Nephron progenitor cell (in vitro differentiated cells): ENCODE results near the gene ATP2B2.

Experiments
- DNase-seq: peaks from one replicate; pipeline ENCODE4 v3.0.0; 2021
- H3K27ac Mint-ChIP-seq: 2 replicates; pipeline ENCODE4 v1.8.0; 2021; ENCODE audit warnings: mild to moderate bottlenecking, moderate library complexity, mixed read lengths
- H3K27me3 Mint-ChIP-seq: 2 replicates; pipeline ENCODE4 v1.8.0; 2021; ENCODE audit warnings: mild to moderate bottlenecking, low read depth, mixed read lengths; ENCODE audit not compliant: poor library complexity
- H3K36me3 Mint-ChIP-seq: 2 replicates; pipeline ENCODE4 v1.8.0; 2021; ENCODE audit warnings: low read depth, mixed read lengths
- H3K4me1 Mint-ChIP-seq: 2 replicates; pipeline ENCODE4 v1.8.0; 2021; ENCODE audit warnings: mixed read lengths
- H3K4me3 Mint-ChIP-seq: 2 replicates; pipeline ENCODE4 v1.8.0; 2021; ENCODE audit warnings: mild to moderate bottlenecking, moderate library complexity, mixed read lengths
- H3K9me3 Mint-ChIP-seq: 2 replicates; pipeline ENCODE4 v1.8.0; 2021; ENCODE audit warnings: mild to moderate bottlenecking, moderate library complexity, mixed read lengths
- TF ChIP-seq, protein P1 (sequence below): fragments of 200-600 bp; sonication (generic); IDR thresholded peaks from 2 replicates; pipeline ENCODE4 v1.5.0; 2021; ENCODE audit warnings: antibody characterized with exemption

The ATP2B2 gene

DNA sequence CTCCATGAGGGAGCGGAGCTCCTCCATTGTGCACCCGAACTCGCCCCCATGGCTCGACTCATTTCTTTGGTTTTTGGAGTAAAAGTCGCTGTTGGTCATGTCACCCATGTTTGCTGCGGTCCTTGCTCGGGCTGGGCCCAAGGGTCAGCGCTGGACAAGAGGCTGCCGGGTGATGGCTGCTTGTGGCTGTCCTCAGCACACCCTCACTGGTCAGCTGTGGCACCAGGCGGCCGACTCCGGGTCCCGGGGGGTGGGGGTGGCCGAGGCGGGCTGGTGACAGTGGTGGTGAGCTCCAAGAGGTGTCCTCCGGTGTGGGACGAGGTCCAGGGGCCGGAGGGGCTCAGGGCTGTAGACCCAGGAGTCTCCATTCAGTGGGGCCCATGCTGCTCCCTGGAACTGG lies 56.0 kb downstream of the ATP2B2 start:
- DNase-seq: no peak
- no peaks in the 10 kb centered on the region for H3K9me3 Mint-ChIP-seq
- no peaks in the 10 kb centered on the region for H3K36me3 Mint-ChIP-seq
- H3K27me3 Mint-ChIP-seq: peaks cover 67% of the 10 kb centered on the region
- H3K4me3 Mint-ChIP-seq: no peak overlapping the region
- TF ChIP-seq, protein P1, sequence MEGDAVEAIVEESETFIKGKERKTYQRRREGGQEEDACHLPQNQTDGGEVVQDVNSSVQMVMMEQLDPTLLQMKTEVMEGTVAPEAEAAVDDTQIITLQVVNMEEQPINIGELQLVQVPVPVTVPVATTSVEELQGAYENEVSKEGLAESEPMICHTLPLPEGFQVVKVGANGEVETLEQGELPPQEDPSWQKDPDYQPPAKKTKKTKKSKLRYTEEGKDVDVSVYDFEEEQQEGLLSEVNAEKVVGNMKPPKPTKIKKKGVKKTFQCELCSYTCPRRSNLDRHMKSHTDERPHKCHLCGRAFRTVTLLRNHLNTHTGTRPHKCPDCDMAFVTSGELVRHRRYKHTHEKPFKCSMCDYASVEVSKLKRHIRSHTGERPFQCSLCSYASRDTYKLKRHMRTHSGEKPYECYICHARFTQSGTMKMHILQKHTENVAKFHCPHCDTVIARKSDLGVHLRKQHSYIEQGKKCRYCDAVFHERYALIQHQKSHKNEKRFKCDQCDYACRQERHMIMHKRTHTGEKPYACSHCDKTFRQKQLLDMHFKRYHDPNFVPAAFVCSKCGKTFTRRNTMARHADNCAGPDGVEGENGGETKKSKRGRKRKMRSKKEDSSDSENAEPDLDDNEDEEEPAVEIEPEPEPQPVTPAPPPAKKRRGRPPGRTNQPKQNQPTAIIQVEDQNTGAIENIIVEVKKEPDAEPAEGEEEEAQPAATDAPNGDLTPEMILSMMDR: no peak
- no peak overlapping the region for H3K27ac Mint-ChIP-seq
- peaks cover 6% of the 10 kb centered on the region for H3K4me1 Mint-ChIP-seq

- H3K27ac Mint-ChIP-seq: no peak overlapping the region
- H3K4me1 Mint-ChIP-seq: peaks cover 14% of the 10 kb centered on the region
- H3K4me3 Mint-ChIP-seq: no peak overlapping the region
- H3K9me3 Mint-ChIP-seq: no peaks in the 10 kb centered on the region
- DNase-seq: no peak
- H3K27me3 Mint-ChIP-seq: peaks cover 65% of the 10 kb centered on the region
- TF ChIP-seq, protein P1: no peak
- no peaks in the 10 kb centered on the region for H3K36me3 Mint-ChIP-seq
Measured at GRCh38 chr3:10448544-10448943, 56.8 kb downstream of the ATP2B2 start.

- Mint-ChIP-seq H3K4me3 (no peak overlapping the region), H3K27me3 (peaks cover 71% of the 10 kb centered on the region), H3K36me3 (no peaks in the 10 kb centered on the region), H3K4me1 (peaks cover 18% of the 10 kb centered on the region), H3K27ac (no peak overlapping the region), H3K9me3 (no peaks in the 10 kb centered on the region)
- TF ChIP-seq, protein P1: no peak
- DNase-seq: no peak
Measured at GRCh38 chr3:10447527-10448260, 57.7 kb downstream of the ATP2B2 start.

- H3K4me1 Mint-ChIP-seq: peaks cover 18% of the 10 kb centered on the region
- H3K4me3 Mint-ChIP-seq: no peak overlapping the region
- no peaks in the 10 kb centered on the region for H3K36me3 Mint-ChIP-seq
- TF ChIP-seq, protein P1: no peak
- H3K27me3 Mint-ChIP-seq: peaks cover 65% of the 10 kb centered on the region
- no peak for DNase-seq
- H3K9me3 Mint-ChIP-seq: no peaks in the 10 kb centered on the region
- H3K27ac Mint-ChIP-seq: no peak overlapping the region
Measured at GRCh38 chr3:10447110-10447509, 58.3 kb downstream of the ATP2B2 start.

GRCh38 chr3:10445561-10446175 lies 59.7 kb downstream of the ATP2B2 start:
- peaks cover 28% of the 10 kb centered on the region for H3K4me1 Mint-ChIP-seq
- H3K36me3 Mint-ChIP-seq: no peaks in the 10 kb centered on the region
- H3K27me3 Mint-ChIP-seq: peaks cover 59% of the 10 kb centered on the region
- DNase-seq: no peak
- no peaks in the 10 kb centered on the region for H3K9me3 Mint-ChIP-seq
- H3K4me3 Mint-ChIP-seq: no peak overlapping the region
- TF ChIP-seq, protein P1: no peak
- no peak overlapping the region for H3K27ac Mint-ChIP-seq

- TF ChIP-seq, protein P1: no peak
- peaks cover 47% of the 10 kb centered on the region for H3K27me3 Mint-ChIP-seq
- H3K27ac Mint-ChIP-seq: no peak overlapping the region
- peaks cover 35% of the 10 kb centered on the region for H3K4me1 Mint-ChIP-seq
- no peak for DNase-seq
- no peaks in the 10 kb centered on the region for H3K9me3 Mint-ChIP-seq
- no peaks in the 10 kb centered on the region for H3K36me3 Mint-ChIP-seq
- H3K4me3 Mint-ChIP-seq: no peak overlapping the region
Measured at GRCh38 chr3:10444511-10444910, 60.9 kb downstream of the ATP2B2 start.
